Neural progenitor cell (in vitro differentiated cells): ENCODE results near the gene PCSK1N.

Experiments
- EZH2 ChIP-seq: fragments of 200-600 bp; sonication (generic); IDR thresholded peaks from 2 replicates; pipeline ENCODE4 v1.6.1; 2017; ENCODE audit warnings: antibody characterized with exemption, mild to moderate bottlenecking, moderate library complexity
- TF ChIP-seq, protein P1 (sequence below): fragments of 200-600 bp; sonication (generic); IDR thresholded peaks from 2 replicates; pipeline ENCODE4 v1.5.1; 2017; ENCODE audit warnings: antibody characterized with exemption, mild to moderate bottlenecking

DNA sequence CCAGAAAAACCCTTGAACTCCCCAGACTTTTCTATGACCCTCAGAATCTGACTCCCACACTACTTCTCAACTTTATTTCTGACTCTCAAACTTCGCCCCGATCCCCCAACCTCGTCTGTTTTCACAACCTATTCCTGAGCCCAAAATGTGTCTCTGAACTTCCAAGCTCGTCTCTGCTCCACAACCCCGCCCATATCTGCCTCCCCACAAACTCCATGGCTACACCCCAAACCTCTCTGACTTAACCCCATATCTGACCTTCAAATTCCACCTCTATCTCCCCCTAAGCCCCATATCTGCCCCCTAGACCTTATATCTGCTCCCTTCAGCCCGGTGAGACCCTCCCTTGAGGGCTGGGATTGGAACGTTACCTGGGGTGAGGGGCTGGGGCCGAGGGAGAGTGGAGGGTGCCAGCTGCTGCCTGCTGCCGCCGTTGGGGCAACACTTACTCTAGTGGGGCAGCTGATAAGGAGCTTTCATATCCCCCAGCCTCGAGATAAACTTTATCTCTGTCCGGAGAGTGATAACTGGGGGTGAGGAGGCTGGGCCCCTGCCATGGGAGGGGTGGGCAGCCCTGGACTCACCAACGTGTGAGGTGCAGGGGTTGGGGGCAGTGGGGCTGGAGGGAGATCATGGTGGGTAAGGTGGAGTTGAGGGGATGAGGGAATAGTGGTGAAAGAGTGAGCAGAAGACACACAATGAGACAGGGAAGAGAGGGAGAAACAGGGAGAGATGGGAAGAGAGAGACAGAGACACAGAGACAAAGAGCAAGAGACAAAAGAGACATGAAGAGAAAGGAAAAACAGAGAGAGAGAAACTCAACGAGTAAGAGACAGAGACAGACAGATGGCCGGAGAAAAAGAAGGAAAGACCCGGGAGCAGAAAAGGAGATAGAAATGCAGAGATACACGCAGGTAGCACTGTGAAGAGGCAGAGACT, 47.6 kb downstream of the PCSK1N start:
- TF ChIP-seq, protein P1, sequence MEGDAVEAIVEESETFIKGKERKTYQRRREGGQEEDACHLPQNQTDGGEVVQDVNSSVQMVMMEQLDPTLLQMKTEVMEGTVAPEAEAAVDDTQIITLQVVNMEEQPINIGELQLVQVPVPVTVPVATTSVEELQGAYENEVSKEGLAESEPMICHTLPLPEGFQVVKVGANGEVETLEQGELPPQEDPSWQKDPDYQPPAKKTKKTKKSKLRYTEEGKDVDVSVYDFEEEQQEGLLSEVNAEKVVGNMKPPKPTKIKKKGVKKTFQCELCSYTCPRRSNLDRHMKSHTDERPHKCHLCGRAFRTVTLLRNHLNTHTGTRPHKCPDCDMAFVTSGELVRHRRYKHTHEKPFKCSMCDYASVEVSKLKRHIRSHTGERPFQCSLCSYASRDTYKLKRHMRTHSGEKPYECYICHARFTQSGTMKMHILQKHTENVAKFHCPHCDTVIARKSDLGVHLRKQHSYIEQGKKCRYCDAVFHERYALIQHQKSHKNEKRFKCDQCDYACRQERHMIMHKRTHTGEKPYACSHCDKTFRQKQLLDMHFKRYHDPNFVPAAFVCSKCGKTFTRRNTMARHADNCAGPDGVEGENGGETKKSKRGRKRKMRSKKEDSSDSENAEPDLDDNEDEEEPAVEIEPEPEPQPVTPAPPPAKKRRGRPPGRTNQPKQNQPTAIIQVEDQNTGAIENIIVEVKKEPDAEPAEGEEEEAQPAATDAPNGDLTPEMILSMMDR = no peak
- no peak for TF ChIP-seq EZH2
